Endothelial cell of umbilical vein (primary cell): ENCODE data around the gene TRIM59. TPM values are rescaled to one million over a fixed set of nuclear protein-coding genes. Genes with fewer than 3 reads are reported as not detected.

Source experiments
- BruUV-seq: library from RNA; stranded (reverse); fragments of 400-500 nt; replicated peaks from 2 replicates; lab custom pipeline; 2021; lab: Mats Ljungman, UMichigan
- CTCF ChIA-PET: fragments of 300-600, 350-600 bp; sonication (Branson Sonifier 250); formaldehyde crosslinking; loops from one replicate; lab custom pipeline; 2021; ENCODE audit warnings: antibody characterized with exemption, inconsistent platforms; lab: Charles Lee
- POLR2A ChIA-PET: fragments of 300-600, 350-600 bp; sonication (Branson Sonifier 250); formaldehyde crosslinking; loops from one replicate; lab custom pipeline; 2021; ENCODE audit warnings: antibody characterized with exemption, inconsistent platforms; lab: Charles Lee
- DNase-seq: peaks from one replicate; pipeline ENCODE4 v3.0.0-alpha.2; 2011; ENCODE audit warnings: low read depth, low spot score
- FAIRE-seq: peaks from 2 replicates; lab custom pipeline; 2011; peaks lifted over from hg19 to GRCh38; lab: Jason Lieb, UNC
- H2AFZ ChIP-seq: 2 replicates; pipeline ENCODE4 v1.6.0; 2012; ENCODE audit warnings: low read depth, low read length, control low read depth, inconsistent platforms
- H3K27ac ChIP-seq: 2 replicates; pipeline ENCODE4 v1.5.1; 2011; ENCODE audit warnings: low read depth, mild to moderate bottlenecking, control low read depth, low read length, moderate library complexity; ENCODE audit not compliant: insufficient read depth
- H3K27me3 ChIP-seq, 2 experiments: 2 replicates each; pipeline versions ENCODE4 v1.6.0 to v1.6.1; 2011; ENCODE audit warnings: low read length in 2 of 2, mixed read lengths in 1 of 2; ENCODE audit not compliant: control insufficient read depth in 2 of 2, insufficient read depth in 2 of 2
- H3K36me3 ChIP-seq, 2 experiments: 2 replicates in 1 of 2; 3 replicates in 1 of 2; pipeline ENCODE4 v1.5.1; 2011; ENCODE audit warnings: low read length in 2 of 2, mild to moderate bottlenecking in 1 of 2, moderate library complexity in 1 of 2; ENCODE audit not compliant: control insufficient read depth in 2 of 2, insufficient read depth in 2 of 2; ENCODE audit errors: extremely low read depth in 1 of 2
- H3K4me1 ChIP-seq: 3 replicates; pipeline ENCODE4 v1.5.1; 2011; ENCODE audit warnings: mild to moderate bottlenecking, low read length; ENCODE audit not compliant: control insufficient read depth, insufficient read depth; ENCODE audit errors: extremely low read depth
- H3K4me2 ChIP-seq: 2 replicates; pipeline ENCODE4 v1.6.1; 2011; ENCODE audit warnings: low read length, control low read depth, mixed read lengths; ENCODE audit not compliant: insufficient read depth
- H3K4me3 ChIP-seq, 3 experiments: fragments of 200-600 bp in 1 of 3; sonication (generic), shearing (Covaris generic) in 1 of 3; replicated peaks in 1 of 3; 2 replicates each; pipeline ENCODE4 v1.5.1; 2011 to 2016; ENCODE audit warnings: control low read depth in 3 of 3, low read length in 3 of 3, mild to moderate bottlenecking in 2 of 3, inconsistent platforms in 1 of 3, low read depth in 1 of 3, moderate library complexity in 1 of 3; ENCODE audit not compliant: insufficient read depth in 1 of 3
- H3K79me2 ChIP-seq: 2 replicates; pipeline ENCODE4 v1.6.0; 2012; ENCODE audit warnings: low read length, inconsistent platforms; ENCODE audit not compliant: control insufficient read depth, insufficient read depth
- H3K9ac ChIP-seq: replicated peaks from 2 replicates; pipeline ENCODE3; 2011; ENCODE audit warnings: low read length, control low read depth; ENCODE audit not compliant: insufficient read depth; ENCODE audit errors: extremely low read depth
- H3K9me1 ChIP-seq: replicated peaks from 3 replicates; pipeline ENCODE4 v1.6.0; 2011; ENCODE audit warnings: mild to moderate bottlenecking, low read length; ENCODE audit not compliant: control insufficient read depth, insufficient read depth; ENCODE audit errors: extremely low read depth
- H3K9me3 ChIP-seq: replicated peaks from 2 replicates; pipeline ENCODE4 v1.5.1; 2012; ENCODE audit warnings: low read length, inconsistent platforms; ENCODE audit not compliant: control insufficient read depth, insufficient read depth
- H4K20me1 ChIP-seq: replicated peaks from 2 replicates; pipeline ENCODE3; 2011; ENCODE audit warnings: mild to moderate bottlenecking, low read length; ENCODE audit not compliant: control insufficient read depth, insufficient read depth; ENCODE audit errors: extremely low read depth
- EZH2 ChIP-seq: IDR thresholded peaks from 2 replicates; pipeline ENCODE4 v1.6.1; 2012; ENCODE audit warnings: borderline replicate concordance, low read depth, mild to moderate bottlenecking, moderate library complexity, low read length, inconsistent platforms; ENCODE audit not compliant: severe bottlenecking
- FOS ChIP-seq: IDR thresholded peaks from 2 replicates; pipeline ENCODE4 v1.6.1; 2011; ENCODE audit warnings: mild to moderate bottlenecking, low read length, moderate library complexity, borderline replicate concordance; ENCODE audit not compliant: insufficient read depth
- GATA2 ChIP-seq: IDR thresholded peaks from 2 replicates; pipeline ENCODE4 v1.7.0; 2011; ENCODE audit warnings: low read depth, mild to moderate bottlenecking, moderate library complexity, mixed read lengths, low read length; ENCODE audit not compliant: insufficient read length, insufficient read depth
- JUN ChIP-seq: IDR thresholded peaks from 2 replicates; pipeline ENCODE4 v1.6.1; 2011; ENCODE audit warnings: borderline replicate concordance, low read depth; ENCODE audit not compliant: insufficient read length, insufficient read depth
- MYC ChIP-seq: IDR thresholded peaks from one replicate; pipeline ENCODE4 v1.6.1; 2011; ENCODE audit warnings: mild to moderate bottlenecking, low read depth, low read length
- POLR2A ChIP-seq: IDR thresholded peaks from 2 replicates; pipeline ENCODE4 v1.6.1; 2012; ENCODE audit warnings: low read depth, mild to moderate bottlenecking, control low read depth, low read length
- POLR2AphosphoS5 ChIP-seq: IDR thresholded peaks from 2 replicates; pipeline ENCODE4 v1.6.1; 2012; ENCODE audit warnings: low read depth, mild to moderate bottlenecking, control low read depth, low read length, moderate library complexity; ENCODE audit not compliant: insufficient read depth
- dilution Hi-C: fragments of 300-500 bp; cut with MboI; formaldehyde crosslinking; loops from one replicate; pipeline ENCODE4 v1.15.0; 2019; ENCODE audit warnings: low sequenced_read_pairs; ENCODE audit not compliant: extremely low pct_ligation_motif_present
- intact Hi-C: fragments of 100-400 bp; cut with micrococcal nuclease; formaldehyde crosslinking; loops from one replicate; pipeline ENCODE4 v1.10.0; 2022
- polyA plus RNA-seq, 4 experiments: library from polyadenylated mRNA; depleted of rRNA in 3 of 4; stranded (reverse) in 3 of 4; unstranded in 1 of 4; fragments of >200 nt; gene quantifications; 2 replicates each; pipeline versions ENCODE4 v1.2.1 to v1.2.3, GENCODE V29; 2011 to 2012; ENCODE audit warnings: missing spikeins in 1 of 4
- total RNA-seq: library from RNA; stranded (reverse); gene quantifications from 2 replicates; pipeline ENCODE4 v1.2.3, GENCODE V29; 2021
- TF ChIP-seq, protein P1 (sequence below), 2 donors: IDR thresholded peaks; 1 replicate in 1 of 2; 2 replicates in 1 of 2; pipeline ENCODE4 v1.5.1; 2011; ENCODE audit warnings: low read length in 2 of 2, mild to moderate bottlenecking in 2 of 2, moderate library complexity in 2 of 2, control low read depth in 1 of 2, inconsistent platforms in 1 of 2, low read depth in 1 of 2; ENCODE audit not compliant: insufficient read depth in 1 of 2; ENCODE audit errors: extremely low read depth in 1 of 2
- TF ChIP-seq, protein P2 (sequence below): IDR thresholded peaks from 2 replicates; pipeline ENCODE4 v1.6.1; 2011; ENCODE audit not compliant: insufficient read depth, insufficient read length

The TRIM59 gene
- total and polyA plus RNA-seq, 2 donors (not counting 3 experiments of a cell fraction or from before 2014, with no cell fraction given), result 6.8 to 33.0 TPM

DNA sequence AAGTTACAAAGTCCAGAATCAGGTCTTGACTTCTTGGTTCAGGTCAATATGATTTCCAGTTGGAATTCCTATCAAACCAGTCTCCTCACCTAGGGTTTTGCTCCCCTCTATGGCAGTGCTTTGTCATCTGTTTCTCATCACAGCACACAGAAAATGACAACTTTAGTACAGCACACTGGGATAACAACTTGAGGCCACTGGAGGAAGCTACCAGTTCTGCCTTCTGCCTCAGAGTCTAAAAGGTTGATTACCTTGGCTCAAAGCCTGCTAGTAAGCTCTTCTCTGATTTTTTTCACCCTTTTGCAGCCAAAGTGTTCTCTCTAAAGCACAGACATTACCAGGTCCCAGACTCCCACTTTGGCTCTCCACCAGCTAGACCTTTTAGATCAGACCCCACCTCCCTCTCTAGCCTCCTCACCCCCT lies 24.8 kb upstream of the TRIM59 start:
- TF ChIP-seq MYC (no peak), GATA2 (no peak), JUN (no peak), POLR2A (no peak), POLR2AphosphoS5 (no peak), FOS (no peak), EZH2 (no peak)
- TF ChIP-seq, protein P1, sequence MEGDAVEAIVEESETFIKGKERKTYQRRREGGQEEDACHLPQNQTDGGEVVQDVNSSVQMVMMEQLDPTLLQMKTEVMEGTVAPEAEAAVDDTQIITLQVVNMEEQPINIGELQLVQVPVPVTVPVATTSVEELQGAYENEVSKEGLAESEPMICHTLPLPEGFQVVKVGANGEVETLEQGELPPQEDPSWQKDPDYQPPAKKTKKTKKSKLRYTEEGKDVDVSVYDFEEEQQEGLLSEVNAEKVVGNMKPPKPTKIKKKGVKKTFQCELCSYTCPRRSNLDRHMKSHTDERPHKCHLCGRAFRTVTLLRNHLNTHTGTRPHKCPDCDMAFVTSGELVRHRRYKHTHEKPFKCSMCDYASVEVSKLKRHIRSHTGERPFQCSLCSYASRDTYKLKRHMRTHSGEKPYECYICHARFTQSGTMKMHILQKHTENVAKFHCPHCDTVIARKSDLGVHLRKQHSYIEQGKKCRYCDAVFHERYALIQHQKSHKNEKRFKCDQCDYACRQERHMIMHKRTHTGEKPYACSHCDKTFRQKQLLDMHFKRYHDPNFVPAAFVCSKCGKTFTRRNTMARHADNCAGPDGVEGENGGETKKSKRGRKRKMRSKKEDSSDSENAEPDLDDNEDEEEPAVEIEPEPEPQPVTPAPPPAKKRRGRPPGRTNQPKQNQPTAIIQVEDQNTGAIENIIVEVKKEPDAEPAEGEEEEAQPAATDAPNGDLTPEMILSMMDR (IDR thresholded peaks at IDR 0.05; ENCODE audit: extremely low read depth in 1 of 2, insufficient read depth in 1 of 2, low read depth in 1 of 2, low read length in 2 of 2), result no peak
- TF ChIP-seq, protein P2, sequence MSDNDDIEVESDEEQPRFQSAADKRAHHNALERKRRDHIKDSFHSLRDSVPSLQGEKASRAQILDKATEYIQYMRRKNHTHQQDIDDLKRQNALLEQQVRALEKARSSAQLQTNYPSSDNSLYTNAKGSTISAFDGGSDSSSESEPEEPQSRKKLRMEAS, result no peak
- Histone ChIP-seq H3K9me1 (no peaks in the 10 kb centered on the region), H3K27ac (no peak overlapping the region), H3K4me2 (no peak overlapping the region), H2AFZ (no peak overlapping the region), H3K4me1 (no peaks in the 10 kb centered on the region), H3K27me3 (peaks cover 24 to 27% of the 10 kb centered on the region in 2 experiments), H3K9me3 (no peaks in the 10 kb centered on the region), H4K20me1 (no peaks in the 10 kb centered on the region), H3K4me3 (no peak overlapping the region), H3K9ac (no peak overlapping the region), H3K79me2 (no peaks in the 10 kb centered on the region), H3K36me3 (no peaks in the 10 kb centered on the region)
- DNase-seq (no peak), FAIRE-seq (no peak)
- ChIA-PET POLR2A (no interaction called here), CTCF (interaction anchor here (1.2 kb wide), 1 partner anchor 9 kb away, joined by 3 read pairs; no protein-coding TSS in a partner anchor)
- intact Hi-C loops, result no loop called here
- no TSS peak for BruUV-seq
- dilution Hi-C loops, result no loop called here
